HEK293 (cell line): ENCODE measurements around the gene RIN3.

Experiments
- PRDM1 ChIP-seq: fragments of 450-650 bp; formaldehyde crosslinking; IDR thresholded peaks from 2 replicates; pipeline ENCODE4; 2016; ENCODE audit warnings: missing biosample characterization, missing genetic modification characterization
- ZNF184 ChIP-seq: fragments of 450-650 bp; IDR thresholded peaks from 2 replicates; pipeline ENCODE4 v1.5.1; 2018; ENCODE audit warnings: missing biosample characterization, mild to moderate bottlenecking, missing genetic modification characterization
- TF ChIP-seq, protein P1 (sequence below): fragments of 450-650 bp; formaldehyde crosslinking; IDR thresholded peaks from 2 replicates; pipeline ENCODE4 v1.5.1; 2016; ENCODE audit warnings: missing biosample characterization, missing genetic modification characterization

DNA sequence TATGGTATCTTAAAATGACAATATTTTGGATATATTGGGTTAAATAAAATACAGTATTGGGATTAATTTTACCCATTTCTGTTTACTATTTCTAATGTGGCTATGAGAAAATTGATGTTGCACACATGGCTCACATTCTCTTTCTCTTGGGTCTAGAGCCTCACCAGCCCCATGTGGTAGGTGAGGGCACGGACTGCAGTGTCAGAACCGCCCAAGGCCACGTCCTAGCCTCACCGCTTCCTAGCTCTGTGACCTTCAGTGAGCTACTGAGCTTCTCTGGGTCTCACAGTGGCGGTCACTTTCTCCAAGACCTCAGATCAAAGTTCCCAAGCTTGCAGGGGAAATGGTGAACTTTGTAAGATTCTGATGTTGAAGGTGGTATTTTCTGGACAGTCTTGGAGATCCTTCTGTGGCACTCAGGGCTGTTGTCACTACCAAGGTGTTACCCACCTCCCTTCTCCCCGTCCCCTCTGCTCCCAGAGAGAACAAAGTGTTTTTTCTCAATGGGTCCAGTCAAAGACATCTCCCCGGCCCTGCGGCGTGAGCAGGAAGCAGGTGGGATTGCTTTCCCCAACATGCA is 87.6 kb downstream of the RIN3 start:
- TF ChIP-seq, protein P1, sequence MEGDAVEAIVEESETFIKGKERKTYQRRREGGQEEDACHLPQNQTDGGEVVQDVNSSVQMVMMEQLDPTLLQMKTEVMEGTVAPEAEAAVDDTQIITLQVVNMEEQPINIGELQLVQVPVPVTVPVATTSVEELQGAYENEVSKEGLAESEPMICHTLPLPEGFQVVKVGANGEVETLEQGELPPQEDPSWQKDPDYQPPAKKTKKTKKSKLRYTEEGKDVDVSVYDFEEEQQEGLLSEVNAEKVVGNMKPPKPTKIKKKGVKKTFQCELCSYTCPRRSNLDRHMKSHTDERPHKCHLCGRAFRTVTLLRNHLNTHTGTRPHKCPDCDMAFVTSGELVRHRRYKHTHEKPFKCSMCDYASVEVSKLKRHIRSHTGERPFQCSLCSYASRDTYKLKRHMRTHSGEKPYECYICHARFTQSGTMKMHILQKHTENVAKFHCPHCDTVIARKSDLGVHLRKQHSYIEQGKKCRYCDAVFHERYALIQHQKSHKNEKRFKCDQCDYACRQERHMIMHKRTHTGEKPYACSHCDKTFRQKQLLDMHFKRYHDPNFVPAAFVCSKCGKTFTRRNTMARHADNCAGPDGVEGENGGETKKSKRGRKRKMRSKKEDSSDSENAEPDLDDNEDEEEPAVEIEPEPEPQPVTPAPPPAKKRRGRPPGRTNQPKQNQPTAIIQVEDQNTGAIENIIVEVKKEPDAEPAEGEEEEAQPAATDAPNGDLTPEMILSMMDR: no peak
- TF ChIP-seq ZNF184 (tag by site-specific recombination) (no peak), PRDM1 (tag by site-specific recombination) (no peak)
